Mesothelial cell of epicardium (in vitro differentiated cells): ENCODE measurements around the gene IGDCC3. TPM values are rescaled to one million over a fixed set of nuclear protein-coding genes. Genes with fewer than 3 reads are reported as not detected.
A peak's percentile ranks its signal among the peaks of the same experiment; 100 is the strongest.
"Not testable (repeated sequence)": the region's sequence is repeated elsewhere in the genome, so short reads cannot be mapped to it uniquely, and the experiment has no call there.

ENCODE experiments used
- DNase-seq, 2 experiments: peaks; one replicate each; pipeline ENCODE4 v3.0.0; 2021; ENCODE audit warnings: low spot score in 2 of 2; ENCODE audit not compliant: unreplicated experiment in 2 of 2
- H3K27ac Mint-ChIP-seq: 2 replicates; pipeline ENCODE4 v1.8.0; 2021; ENCODE audit warnings: mixed read lengths
- H3K27me3 Mint-ChIP-seq: 2 replicates; pipeline ENCODE4 v1.8.0; 2021; ENCODE audit warnings: low read depth, mixed read lengths
- H3K36me3 Mint-ChIP-seq: 2 replicates; pipeline ENCODE4 v1.8.0; 2021; ENCODE audit warnings: mixed read lengths
- H3K4me1 Mint-ChIP-seq: 2 replicates; pipeline ENCODE4 v1.8.0; 2021; ENCODE audit warnings: mixed read lengths
- H3K4me3 Mint-ChIP-seq: 2 replicates; pipeline ENCODE4 v1.8.0; 2021; ENCODE audit warnings: mild to moderate bottlenecking, moderate library complexity, mixed read lengths
- H3K9me3 Mint-ChIP-seq: 2 replicates; pipeline ENCODE4 v1.8.0; 2021; ENCODE audit warnings: mixed read lengths
- CTCF ChIP-seq: fragments of 200-600 bp; sonication (generic); IDR thresholded peaks from one replicate; pipeline ENCODE4 v1.5.0; 2021; ENCODE audit warnings: antibody characterized with exemption; ENCODE audit not compliant: unreplicated experiment
- total RNA-seq: library from RNA; stranded (reverse); gene quantifications from 3 replicates; pipeline ENCODE4 v1.2.1, GENCODE V29; 2021

The IGDCC3 gene
- total RNA-seq, 1 donor from 2014 or later = 35.1 TPM

GRCh38 chr15:65349338-65349737, 28.5 kb downstream of the IGDCC3 start:
- peaks cover 12% of the 10 kb centered on the region for H3K9me3 Mint-ChIP-seq
- H3K4me1 Mint-ChIP-seq = peaks cover 40% of the 10 kb centered on the region

GRCh38 chr15:65347756-65348155, 30.0 kb downstream of the IGDCC3 start:
- H3K4me3 Mint-ChIP-seq, H3K9me3 Mint-ChIP-seq, H3K27ac Mint-ChIP-seq, DNase-seq, H3K27me3 Mint-ChIP-seq: not testable (repeated sequence)
- Mint-ChIP-seq H3K4me1 (peaks cover 54% of the 10 kb centered on the region), H3K36me3 (peaks cover 11% of the 10 kb centered on the region)

More at GRCh38 chr15:65349338-65349737, 28.5 kb downstream of the IGDCC3 start:
- Mint-ChIP-seq H3K27me3 (no peaks in the 10 kb centered on the region), H3K36me3 (peaks cover 14% of the 10 kb centered on the region), H3K4me3 (no peak overlapping the region), H3K27ac (peak overlapping the region; percentile 35)
- DNase-seq = no peak
- no peak for TF ChIP-seq CTCF

- Mint-ChIP-seq H3K36me3 (peaks cover 11% of the 10 kb centered on the region), H3K9me3 (peaks cover 3% of the 10 kb centered on the region), H3K27ac (peak overlapping the region; percentile 83), H3K4me3 (no peak overlapping the region), H3K4me1 (peaks cover 54% of the 10 kb centered on the region), H3K27me3 (no peaks in the 10 kb centered on the region)
- no peak for DNase-seq
- TF ChIP-seq CTCF = no peak
Measured at GRCh38 chr15:65346856-65347598, 30.8 kb downstream of the IGDCC3 start.

- Mint-ChIP-seq H3K27ac (no peak overlapping the region), H3K9me3 (no peaks in the 10 kb centered on the region), H3K36me3 (peaks cover 3% of the 10 kb centered on the region), H3K4me1 (peaks cover 62% of the 10 kb centered on the region), H3K4me3 (no peak overlapping the region), H3K27me3 (no peaks in the 10 kb centered on the region)
- TF ChIP-seq CTCF = no peak
- no peak for DNase-seq
Measured at GRCh38 chr15:65344914-65345275, 32.9 kb downstream of the IGDCC3 start.

GRCh38 chr15:65344214-65344913, 33.4 kb downstream of the IGDCC3 start:
- no peak for DNase-seq
- no peak overlapping the region for H3K4me3 Mint-ChIP-seq
- peaks cover 65% of the 10 kb centered on the region for H3K4me1 Mint-ChIP-seq
- no peak overlapping the region for H3K27ac Mint-ChIP-seq
- H3K36me3 Mint-ChIP-seq = no peaks in the 10 kb centered on the region
- H3K9me3 Mint-ChIP-seq = no peaks in the 10 kb centered on the region
- H3K27me3 Mint-ChIP-seq = no peaks in the 10 kb centered on the region
- TF ChIP-seq CTCF = no peak

- Mint-ChIP-seq H3K27ac (peak overlapping the region; percentile 1), H3K36me3 (no peaks in the 10 kb centered on the region), H3K9me3 (no peaks in the 10 kb centered on the region), H3K4me1 (peaks cover 60% of the 10 kb centered on the region), H3K27me3 (no peaks in the 10 kb centered on the region), H3K4me3 (no peak overlapping the region)
- DNase-seq = no peak
- TF ChIP-seq CTCF = no peak
Measured at GRCh38 chr15:65343374-65343981, 34.3 kb downstream of the IGDCC3 start.
